NT2/D1 (cell line): ENCODE measurements around the gene INO80C.
A peak's percentile ranks its signal among the peaks of the same experiment; 100 is the strongest.

Experiments used
- DNase-seq: peaks from one replicate; pipeline ENCODE4 v3.0.0-alpha.2; 2011; ENCODE audit warnings: low read depth, low spot score
- H3K27me3 ChIP-seq: 2 replicates; pipeline ENCODE4 v1.6.0; 2011; ENCODE audit warnings: mild to moderate bottlenecking; ENCODE audit not compliant: insufficient read length, insufficient read depth
- H3K36me3 ChIP-seq: 2 replicates; pipeline ENCODE4 v1.6.1; 2011; ENCODE audit warnings: mild to moderate bottlenecking, low read length, mixed read lengths; ENCODE audit not compliant: insufficient read depth, insufficient read length
- H3K4me1 ChIP-seq: 2 replicates; pipeline ENCODE4 v1.5.1; 2011; ENCODE audit not compliant: insufficient read depth, insufficient read length
- H3K4me3 ChIP-seq: 2 replicates; pipeline ENCODE4 v1.5.1; 2011; ENCODE audit warnings: low read depth; ENCODE audit not compliant: insufficient read length
- H3K9ac ChIP-seq: 2 replicates; pipeline ENCODE4 v1.6.0; 2011; ENCODE audit warnings: low read depth; ENCODE audit not compliant: insufficient read length
- H3K9me3 ChIP-seq: 2 replicates; pipeline ENCODE4 v1.5.1; 2011; ENCODE audit warnings: mild to moderate bottlenecking, low read length; ENCODE audit not compliant: insufficient read depth
- SUZ12 ChIP-seq: IDR thresholded peaks from 2 replicates; pipeline ENCODE4 v1.6.1; 2011; ENCODE audit not compliant: insufficient read length, insufficient read depth; ENCODE audit errors: extremely low read depth
- YY1 ChIP-seq: IDR thresholded peaks from 2 replicates; pipeline ENCODE4 v1.6.1; 2011; ENCODE audit not compliant: insufficient read length, insufficient read depth
- ZNF274 ChIP-seq: IDR thresholded peaks from 2 replicates; pipeline ENCODE4 v1.6.1; 2011; ENCODE audit warnings: mild to moderate bottlenecking, low read depth, low read length

INO80C gene

DNA sequence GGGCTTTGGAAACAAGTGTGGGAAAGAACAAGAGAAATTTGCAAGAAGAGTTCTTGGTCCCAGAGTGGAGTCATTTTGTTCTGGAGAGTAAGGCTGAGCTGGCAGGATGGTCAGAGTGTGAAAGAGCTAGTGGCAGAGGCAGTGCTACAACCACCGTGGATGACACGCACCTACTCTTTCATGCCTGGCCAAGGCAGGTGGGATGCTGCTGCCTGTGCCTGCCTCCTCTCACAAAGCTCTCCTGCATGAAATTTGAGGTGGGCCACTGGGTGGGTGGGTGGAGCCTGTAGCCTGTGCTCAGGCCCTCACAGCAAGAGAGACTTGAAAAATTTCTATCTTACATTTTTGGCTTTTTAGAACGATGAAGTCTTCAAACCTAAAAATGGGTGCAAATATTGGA lies 9.4 kb upstream of the INO80C start:
- Histone ChIP-seq H3K9me3 (no peaks in the 10 kb centered on the region), H3K36me3 (no peaks in the 10 kb centered on the region), H3K4me3 (no peak overlapping the region), H3K9ac (no peak overlapping the region), H3K4me1 (no peaks in the 10 kb centered on the region), H3K27me3 (no peaks in the 10 kb centered on the region)
- TF ChIP-seq YY1 (no peak), SUZ12 (no peak), ZNF274 (no peak)
- DNase-seq, result no peak

DNA sequence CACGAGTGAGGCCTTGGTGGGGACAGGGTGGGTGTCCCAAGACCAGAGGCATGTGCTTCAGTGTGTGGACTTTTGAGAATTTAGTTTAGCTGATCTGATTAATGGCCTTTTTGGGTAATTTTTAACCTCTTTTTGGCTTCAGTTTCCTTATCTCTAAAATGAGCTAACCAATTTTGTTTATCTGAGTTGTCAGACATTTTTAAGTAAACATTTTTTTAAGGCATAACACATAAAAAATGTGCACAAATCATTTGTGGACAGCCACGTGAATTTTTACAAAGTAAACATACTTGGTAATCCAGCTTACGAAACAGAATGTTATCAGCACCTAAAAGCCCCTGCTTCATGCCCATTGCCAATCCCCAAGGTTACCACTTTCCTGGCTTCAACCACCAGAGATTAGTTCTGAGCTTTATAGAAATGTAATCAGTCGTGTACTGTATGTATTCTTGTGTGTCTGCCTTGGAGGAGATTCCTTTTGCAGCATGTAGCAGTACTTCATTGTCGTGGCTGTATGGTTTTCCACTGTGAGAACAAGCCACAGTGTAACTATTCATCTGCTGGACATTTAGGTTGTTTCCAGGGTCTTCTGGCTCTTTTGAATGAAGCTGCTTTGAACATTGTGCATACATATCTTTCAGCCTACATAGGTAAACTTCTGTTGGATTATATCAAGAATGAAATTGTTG lies 8.4 kb upstream of the INO80C start:
- Histone ChIP-seq H3K27me3 (no peaks in the 10 kb centered on the region), H3K4me1 (no peaks in the 10 kb centered on the region), H3K4me3 (no peak overlapping the region), H3K9me3 (no peaks in the 10 kb centered on the region), H3K9ac (no peak overlapping the region), H3K36me3 (no peaks in the 10 kb centered on the region)
- no peak for DNase-seq
- TF ChIP-seq YY1, result no peak
- no peak for TF ChIP-seq ZNF274

DNA sequence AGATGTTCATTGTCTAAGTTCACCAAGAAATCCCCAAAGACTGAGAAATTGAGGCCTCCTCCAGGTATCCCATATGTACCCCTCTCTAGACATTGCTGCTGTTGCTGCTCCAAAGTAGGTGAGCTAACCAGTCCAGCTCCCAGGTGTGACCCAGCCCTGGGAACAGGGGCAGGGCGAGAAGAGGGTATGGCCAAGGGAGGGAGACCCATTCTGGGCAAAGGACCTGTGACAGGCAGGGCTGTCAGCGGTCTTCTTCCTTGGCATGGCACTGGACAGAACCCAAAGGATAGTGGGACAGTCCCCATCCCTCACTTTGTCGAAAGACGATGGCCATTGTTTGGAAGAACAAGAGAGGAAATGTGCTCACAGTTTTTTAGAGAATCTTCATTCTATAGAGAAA lies 7.2 kb upstream of the INO80C start:
- DNase-seq, result no peak
- no peaks in the 10 kb centered on the region for H3K36me3 ChIP-seq
- TF ChIP-seq ZNF274, result no peak
- TF ChIP-seq YY1, result no peak

DNA sequence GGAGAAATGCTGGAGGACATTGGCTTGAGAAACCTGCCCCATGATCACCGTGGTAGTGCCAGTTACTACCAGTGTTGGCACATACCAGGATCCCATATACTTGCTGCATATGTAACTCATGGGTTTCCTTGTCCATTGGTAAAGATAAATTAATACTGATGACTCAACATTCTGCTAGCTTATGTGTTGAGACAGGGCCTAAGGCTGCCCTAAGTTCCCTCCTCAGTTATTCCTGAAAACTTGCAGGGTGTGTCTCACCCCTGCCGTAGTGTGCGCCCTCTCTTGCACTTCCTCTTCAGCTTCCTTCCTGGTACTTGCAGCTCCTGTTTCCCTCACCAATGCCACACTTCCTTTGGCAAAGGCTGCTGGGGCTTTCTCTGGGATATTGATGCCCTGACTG lies 4.3 kb upstream of the INO80C start:
- Histone ChIP-seq H3K4me1 (no peaks in the 10 kb centered on the region), H3K9ac (no peak overlapping the region), H3K9me3 (no peaks in the 10 kb centered on the region), H3K36me3 (no peaks in the 10 kb centered on the region), H3K4me3 (no peak overlapping the region), H3K27me3 (no peaks in the 10 kb centered on the region)
- DNase-seq, result no peak
- no peak for TF ChIP-seq SUZ12
- TF ChIP-seq YY1, result no peak
- TF ChIP-seq ZNF274, result no peak

More for the DNA sequence above, 7.2 kb upstream of the INO80C start:
- no peaks in the 10 kb centered on the region for H3K27me3 ChIP-seq
- H3K4me1 ChIP-seq, result no peaks in the 10 kb centered on the region
- no peak overlapping the region for H3K9ac ChIP-seq
- H3K9me3 ChIP-seq, result no peaks in the 10 kb centered on the region
- no peak overlapping the region for H3K4me3 ChIP-seq

DNA sequence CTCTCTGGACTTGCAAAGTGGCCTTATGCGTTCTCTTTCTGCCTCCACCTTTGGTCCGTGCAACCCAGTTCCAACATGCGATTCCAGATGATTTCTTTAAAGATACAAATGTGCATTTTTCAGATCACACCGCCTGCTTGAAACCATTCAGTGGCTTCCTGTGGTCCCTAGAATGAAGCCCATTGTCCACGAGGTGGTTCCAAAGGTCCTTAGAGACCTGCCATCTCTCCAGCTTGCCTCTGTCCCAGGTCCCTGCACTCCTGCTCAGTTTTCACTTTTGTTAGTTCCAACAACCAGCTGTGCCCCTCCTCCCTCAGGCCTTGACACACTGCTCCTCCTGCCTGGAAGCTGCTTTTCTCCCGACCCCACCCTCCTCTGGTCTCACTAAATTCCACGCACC lies 3.6 kb upstream of the INO80C start:
- Histone ChIP-seq H3K36me3 (no peaks in the 10 kb centered on the region), H3K27me3 (no peaks in the 10 kb centered on the region), H3K9me3 (no peaks in the 10 kb centered on the region), H3K4me3 (no peak overlapping the region), H3K4me1 (no peaks in the 10 kb centered on the region), H3K9ac (no peak overlapping the region)
- TF ChIP-seq YY1 (no peak), SUZ12 (no peak), ZNF274 (no peak)
- no peak for DNase-seq

DNA sequence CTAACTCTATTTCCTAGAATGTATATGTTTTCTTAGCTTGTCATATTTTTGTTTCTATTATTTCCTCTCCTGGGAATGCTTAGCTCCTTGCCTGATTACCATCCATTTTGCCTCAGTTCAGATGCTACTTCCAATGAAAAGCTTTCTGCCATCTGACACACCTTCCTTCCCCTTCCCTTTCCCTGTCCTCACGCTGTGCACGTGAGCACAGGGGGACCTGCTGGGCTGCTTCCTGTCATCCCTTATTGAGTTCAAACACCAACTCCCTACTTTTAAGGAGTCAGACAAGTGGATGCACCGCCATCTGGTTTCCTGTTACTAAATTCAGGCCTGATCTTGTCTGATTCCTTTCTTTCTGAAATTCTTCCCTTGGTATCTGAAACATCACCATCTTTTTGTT lies 2.4 kb upstream of the INO80C start:
- H3K4me3 ChIP-seq, result no peak overlapping the region
- H3K27me3 ChIP-seq, result no peaks in the 10 kb centered on the region
- no peaks in the 10 kb centered on the region for H3K4me1 ChIP-seq
- no peak overlapping the region for H3K9ac ChIP-seq
- no peak for DNase-seq
- TF ChIP-seq SUZ12, result no peak
- TF ChIP-seq ZNF274, result no peak
- no peak for TF ChIP-seq YY1
- H3K36me3 ChIP-seq, result no peaks in the 10 kb centered on the region
- H3K9me3 ChIP-seq, result no peaks in the 10 kb centered on the region

DNA sequence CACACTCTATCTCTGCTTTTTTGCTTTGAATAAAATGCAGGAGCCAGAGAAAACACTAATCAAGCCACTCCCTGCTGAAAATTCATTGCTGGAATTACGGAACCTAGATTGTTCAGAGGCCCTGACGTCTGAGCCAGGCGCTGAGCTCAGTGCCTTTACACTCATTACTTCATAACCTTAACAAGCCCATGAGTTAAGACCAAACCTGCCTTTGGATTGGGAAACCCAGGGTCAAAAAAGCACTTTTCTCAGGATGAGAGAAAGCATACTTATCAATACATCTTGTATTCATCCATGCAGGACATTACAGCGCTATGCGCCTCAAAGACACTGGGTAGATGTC lies 762 bp downstream of the INO80C start:
- H3K27me3 ChIP-seq, result no peaks in the 10 kb centered on the region
- H3K9me3 ChIP-seq, result no peaks in the 10 kb centered on the region
- no peaks in the 10 kb centered on the region for H3K4me1 ChIP-seq
- no peaks in the 10 kb centered on the region for H3K36me3 ChIP-seq
- H3K9ac ChIP-seq, result peak overlapping the region; percentile 95
- no peak for DNase-seq
- H3K4me3 ChIP-seq, result peak overlapping the region; percentile 48
- TF ChIP-seq SUZ12 (no peak), ZNF274 (no peak), YY1 (no peak)
